Femur (tissue), 1 donor: ENCODE measurements around the gene NELFB.
A peak's percentile ranks its signal among the peaks of the same experiment; 100 is the strongest.

Source experiments
- DNase-seq: peaks from one replicate; pipeline ENCODE4 v3.0.0-alpha.2; 2017

The NELFB gene

GRCh38 chr9:137270929-137271695, 16.0 kb downstream of the NELFB start:
- peak; percentile 43 for DNase-seq

- no peak for DNase-seq
These were observed 16.6 kb downstream of the NELFB start for GRCh38 chr9:137271696-137272076.

DNA sequence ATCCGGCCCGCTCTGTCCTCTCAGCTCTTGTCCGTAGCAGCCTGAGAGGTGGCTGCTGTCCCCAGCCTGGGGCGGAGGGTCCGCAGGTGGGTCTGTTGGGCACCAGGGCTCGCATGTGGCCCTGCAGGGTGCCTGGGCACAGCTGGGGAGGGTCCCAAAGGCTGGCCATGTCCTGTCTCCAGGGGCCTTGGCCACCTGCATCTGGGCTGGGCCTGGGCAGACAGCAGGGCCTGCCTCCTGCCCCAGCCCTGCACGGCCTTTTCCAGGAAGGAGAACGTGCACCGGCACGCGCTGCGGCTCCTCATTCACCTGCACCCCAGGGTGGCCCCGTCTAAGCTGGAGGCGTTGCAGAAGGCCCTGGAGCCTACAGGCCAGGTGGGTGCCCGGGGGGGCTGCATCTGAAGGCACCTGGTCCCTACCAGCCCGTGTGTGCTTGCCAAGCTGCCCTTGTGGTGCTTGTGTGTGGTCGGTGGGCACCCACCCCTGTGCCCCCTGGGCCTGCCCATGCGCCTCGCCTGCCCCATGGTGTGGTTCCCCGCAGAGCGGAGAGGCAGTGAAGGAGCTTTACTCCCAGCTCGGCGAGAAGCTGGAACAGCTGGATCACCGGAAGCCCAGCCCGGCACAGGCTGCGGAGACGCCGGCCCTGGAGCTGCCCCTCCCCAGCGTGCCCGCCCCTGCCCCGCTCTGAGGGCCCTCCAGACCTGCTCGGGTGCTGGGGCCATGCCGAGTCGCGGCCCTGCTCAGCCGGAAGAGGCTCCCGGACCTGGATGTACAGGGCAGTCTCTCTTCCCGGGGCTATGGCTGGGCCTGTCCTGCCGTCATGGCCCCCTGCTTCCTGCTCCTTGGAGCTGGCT, 17.3 kb downstream of the NELFB start:
- no peak for DNase-seq

- no peak for DNase-seq
These were observed 18.0 kb downstream of the NELFB start for GRCh38 chr9:137273095-137273490.

DNA sequence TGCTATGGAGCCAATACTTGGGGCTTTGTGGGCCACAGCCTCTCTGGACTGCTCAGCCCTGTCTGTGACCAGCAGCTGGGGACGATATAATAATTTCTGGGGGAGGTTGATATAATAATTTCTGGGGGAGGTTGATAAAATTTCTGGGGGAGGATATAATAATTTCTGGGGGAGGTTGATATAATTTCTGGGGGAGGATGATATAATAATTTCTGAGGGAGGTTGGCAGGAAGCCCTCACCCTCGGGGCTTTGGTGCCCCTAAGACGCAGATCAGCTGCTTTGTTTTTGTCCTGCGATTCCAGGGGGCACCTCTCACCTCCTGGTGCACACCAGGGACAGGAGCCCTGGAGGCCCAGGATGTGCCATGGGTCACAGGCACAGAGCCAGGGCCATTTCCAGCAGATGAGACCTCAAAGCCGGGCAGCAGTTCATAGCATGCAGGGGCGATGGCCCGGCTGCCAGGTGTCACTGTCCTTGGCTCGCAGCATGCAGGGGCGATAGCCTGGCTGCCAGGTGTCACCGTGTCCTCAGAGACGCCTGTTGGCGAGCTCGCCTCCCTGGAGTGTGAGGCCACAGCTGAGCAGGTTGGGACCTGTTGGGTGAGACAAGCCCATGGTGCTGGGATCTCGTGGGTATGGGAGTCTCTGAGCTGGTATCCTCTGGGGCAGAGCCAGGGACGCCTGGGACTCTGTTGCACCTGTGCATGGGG, 18.6 kb downstream of the NELFB start:
- no peak for DNase-seq

- DNase-seq: peak; percentile 26
These were observed 20.1 kb downstream of the NELFB start for GRCh38 chr9:137275203-137275587.

GRCh38 chr9:137275588-137276472, 20.7 kb downstream of the NELFB start:
- peak; percentile 21 for DNase-seq

DNA sequence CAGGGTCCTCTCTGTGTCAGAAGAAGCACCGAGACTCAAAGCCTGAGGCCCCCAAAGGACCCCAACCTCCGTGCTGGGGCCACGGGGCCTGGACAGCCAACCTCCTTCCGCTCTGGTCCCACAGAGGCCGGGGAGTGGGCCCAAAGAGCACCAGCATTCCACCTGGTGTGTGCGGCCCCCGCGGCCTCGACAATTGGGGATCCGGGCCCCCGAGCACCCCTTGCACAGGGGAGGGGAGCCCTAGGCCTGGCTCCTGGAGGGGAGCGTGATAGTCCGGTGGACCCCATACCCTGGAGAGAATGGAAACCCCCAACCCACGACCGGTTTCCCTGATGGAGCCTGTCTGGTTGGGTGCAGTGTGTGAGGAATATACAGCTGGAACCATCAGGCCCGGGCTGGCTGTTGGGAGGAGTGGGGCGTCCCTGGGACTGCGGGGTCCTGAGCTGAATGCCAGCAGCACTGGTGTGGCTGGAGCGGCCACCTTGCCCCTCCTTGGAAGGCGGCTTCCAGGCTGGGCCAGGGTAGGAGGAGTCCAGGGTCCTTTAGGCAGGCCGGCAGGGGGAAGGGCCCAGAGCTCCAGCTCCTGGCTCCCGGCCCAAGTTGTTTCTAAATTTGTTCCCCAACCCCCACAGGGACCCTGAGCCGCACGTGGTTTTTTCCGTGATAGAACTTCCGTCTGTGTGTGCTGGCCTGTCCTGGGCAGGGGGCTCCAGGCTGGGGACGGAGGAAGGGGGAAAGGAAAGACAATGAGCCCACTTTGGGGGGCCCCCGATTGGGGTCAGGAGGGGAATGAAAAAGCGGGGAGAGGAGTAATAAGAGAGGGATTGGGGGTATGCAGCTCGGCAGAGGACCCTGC, 21.6 kb downstream of the NELFB start:
- DNase-seq: peak; percentile 89

DNA sequence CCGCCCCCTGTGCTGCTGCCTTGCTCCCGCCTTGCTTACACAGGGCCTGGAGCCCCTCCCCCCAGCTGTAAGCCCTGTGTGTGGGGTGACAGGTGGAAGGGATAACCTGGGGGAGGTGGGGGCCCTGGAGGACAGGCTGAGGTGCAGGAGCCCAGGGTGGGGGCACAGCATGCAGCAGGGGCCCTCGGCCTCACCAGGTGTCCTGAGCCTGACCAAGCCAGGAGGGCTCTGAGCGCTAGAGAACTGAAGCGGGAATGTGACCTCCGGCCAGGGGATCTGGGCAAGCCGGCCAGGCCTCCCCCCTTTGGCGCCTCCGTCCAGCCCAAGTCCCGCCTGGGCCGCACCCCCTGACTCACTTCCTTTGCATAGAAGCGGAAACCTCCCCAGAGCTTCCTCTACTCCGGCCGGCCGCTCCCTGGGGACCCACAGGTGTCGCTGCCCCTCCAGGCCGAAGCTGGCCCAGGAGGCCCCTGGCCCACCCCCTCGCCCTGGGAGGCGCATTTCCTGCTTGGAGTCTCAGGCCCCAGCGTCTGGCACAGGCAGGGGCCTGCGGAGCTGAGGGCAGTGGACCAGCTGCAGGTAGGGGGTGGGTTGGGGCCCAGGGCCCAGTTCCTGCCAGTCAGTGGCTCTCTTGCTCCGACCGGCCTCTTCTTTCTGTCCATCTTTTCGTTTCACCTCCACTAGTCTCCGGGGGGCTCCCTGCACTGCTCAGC, 22.4 kb downstream of the NELFB start, which contains the start of gene TOR4A:
Gene TOR4A, plus strand, starts transcription at position 398 of the 713 bp plus-strand sequence. CDS start 964 bp downstream, outside the sequence.
- peak; percentile 86 for DNase-seq

GRCh38 chr9:137278061-137278701, 23.1 kb downstream of the NELFB start:
- peak; percentile 45 for DNase-seq

DNA sequence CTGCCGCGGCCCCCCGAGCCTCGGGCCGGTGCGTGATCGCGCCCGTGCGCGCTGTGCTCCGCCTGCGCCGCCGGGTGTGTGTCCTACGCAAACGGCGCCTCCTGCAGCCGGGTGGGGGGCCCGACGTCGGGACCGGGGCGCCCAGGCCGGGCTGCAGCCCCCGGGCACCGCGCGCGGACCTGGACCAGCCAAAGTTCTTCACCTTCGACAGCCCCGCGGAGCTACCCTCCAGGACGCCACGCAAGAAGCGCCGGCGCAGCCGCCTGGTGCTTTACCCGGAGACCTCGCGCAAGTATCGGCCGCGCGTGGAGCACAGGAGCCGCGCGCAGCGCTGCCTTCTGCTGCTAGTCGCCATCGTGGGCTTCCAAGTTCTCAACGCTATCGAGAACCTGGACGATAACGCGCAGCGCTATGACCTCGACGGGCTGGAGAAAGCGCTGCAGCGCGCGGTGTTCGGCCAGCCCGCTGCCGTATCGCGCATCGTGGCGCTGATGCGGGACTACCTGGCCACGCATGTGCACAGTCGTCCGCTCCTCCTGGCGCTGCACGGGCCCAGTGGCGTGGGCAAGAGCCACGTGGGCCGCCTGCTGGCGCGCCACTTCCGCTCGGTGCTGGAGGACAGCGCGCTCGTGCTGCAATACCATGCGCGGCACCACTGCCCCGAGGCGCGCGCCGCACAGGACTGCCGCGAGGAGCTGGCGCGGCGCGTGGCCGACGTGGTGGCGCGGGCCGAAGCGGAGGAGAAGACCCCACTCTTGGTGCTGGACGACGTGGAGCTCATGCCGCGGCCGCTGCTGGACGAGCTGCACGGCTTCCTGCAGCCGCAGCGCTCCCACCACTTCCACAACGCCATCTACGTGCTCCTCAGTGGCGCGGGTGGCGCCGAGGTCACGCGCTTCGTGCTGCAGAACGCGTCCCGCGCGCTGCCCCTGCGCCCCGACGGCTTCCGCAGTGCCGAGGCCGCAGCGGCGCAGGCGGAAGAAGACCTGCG, 23.9 kb downstream of the NELFB start:
- DNase-seq: peak; percentile 19

DNA sequence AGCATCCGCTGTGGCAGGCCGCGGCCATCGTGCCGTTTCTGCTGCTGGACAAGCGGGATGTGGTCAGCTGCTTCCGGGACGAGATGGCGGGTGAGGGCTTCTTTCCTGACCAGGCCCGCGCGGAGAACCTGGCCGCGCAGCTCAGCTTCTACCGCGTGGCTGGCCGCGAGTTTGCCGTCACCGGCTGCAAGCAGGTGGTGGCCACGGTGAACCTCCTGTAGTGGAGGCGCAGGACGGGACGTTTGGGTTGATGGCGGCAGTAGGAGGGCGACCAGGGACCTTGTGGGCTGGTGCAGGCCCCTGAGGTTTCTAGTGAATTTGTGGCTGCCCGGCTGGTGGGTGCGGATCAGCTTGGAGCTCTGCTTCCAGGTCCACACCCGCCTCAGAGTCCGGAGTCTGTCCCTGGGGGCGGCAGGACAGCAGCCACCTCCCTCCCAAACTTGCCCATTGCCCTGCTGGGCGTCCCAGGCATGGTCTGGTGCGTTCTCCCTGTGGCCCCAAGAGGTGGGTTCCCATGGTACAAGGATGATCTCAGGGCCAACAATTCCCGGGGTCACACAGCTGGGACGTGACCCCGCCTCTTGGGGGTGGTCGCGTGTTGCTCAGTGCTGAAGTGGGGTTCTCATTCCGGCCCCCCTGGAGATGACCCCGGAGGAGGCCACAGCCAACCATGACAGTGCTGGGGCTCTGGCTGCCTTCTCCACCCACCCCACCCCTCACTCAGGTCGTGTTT, 24.8 kb downstream of the NELFB start:
- peak; percentile 23 for DNase-seq

GRCh38 chr9:137280474-137281344, 25.6 kb downstream of the NELFB start:
- DNase-seq: peak; percentile 23

DNA sequence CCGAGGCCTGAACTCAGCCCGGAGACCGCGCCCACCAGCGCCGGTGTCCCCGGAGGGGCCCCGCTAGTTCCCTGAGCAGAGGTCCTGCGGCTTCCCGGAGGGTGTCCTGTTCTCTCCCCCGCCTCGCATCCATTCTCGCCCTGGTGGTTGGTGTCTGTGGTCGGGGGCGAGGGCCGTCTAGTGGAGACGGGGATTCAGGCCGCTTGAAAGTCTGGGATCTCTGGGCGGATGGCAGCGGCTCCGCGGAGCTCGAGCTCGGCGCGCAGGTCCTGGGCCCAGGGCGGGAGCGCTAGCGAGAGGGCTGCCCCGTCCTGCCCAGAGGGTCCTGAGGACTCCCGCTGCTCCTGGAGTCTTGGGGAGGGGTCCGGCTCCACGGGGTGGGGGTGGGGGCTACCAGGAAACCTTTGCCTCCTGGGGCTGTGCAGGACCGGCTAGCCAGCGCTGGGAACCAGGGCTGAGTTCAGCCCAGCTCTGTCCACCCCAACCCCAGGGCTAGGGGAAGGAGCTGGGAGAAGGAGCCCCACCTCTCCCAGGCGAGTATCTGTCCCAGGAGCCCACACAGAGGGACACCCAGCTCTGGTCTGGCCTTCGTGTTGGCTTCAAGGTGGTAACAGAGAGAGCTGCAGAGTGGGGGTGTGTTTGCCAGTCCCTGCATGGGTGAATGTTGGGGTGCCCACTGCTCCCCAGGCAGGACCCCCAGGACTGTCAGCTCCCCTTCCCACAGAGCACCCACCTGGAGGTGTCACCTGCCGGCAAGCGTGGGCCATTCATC, 26.4 kb downstream of the NELFB start:
- peak; percentile 38 for DNase-seq

- DNase-seq: no peak
These were observed 31.9 kb downstream of the NELFB start for GRCh38 chr9:137286975-137287383.

DNA sequence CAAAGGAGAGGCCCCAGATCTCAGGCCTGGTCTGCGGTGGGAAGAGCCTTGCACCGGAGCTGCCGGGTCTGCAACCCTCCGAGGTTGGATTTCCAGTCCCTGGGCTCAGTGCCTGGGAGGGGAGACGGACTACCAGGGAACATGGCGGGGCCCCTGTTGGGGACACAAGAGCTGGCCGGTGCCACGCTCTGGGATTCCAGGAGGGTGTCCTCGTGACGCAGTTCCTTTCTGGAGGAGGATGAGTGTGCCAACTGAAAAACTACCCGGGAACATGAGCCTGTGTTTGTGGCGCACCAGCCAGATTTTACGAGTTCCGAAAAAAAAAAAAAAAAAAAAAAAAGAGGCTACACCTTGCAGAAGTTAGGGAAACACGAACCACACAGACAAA, 38.0 kb downstream of the NELFB start:
- no peak for DNase-seq
